ENCODE data around the gene KCND3.
"Not testable (repeated sequence)": the region's sequence is repeated elsewhere in the genome, so short reads cannot be mapped to it uniquely, and the experiment has no call there.

KCND3 gene

DNA sequence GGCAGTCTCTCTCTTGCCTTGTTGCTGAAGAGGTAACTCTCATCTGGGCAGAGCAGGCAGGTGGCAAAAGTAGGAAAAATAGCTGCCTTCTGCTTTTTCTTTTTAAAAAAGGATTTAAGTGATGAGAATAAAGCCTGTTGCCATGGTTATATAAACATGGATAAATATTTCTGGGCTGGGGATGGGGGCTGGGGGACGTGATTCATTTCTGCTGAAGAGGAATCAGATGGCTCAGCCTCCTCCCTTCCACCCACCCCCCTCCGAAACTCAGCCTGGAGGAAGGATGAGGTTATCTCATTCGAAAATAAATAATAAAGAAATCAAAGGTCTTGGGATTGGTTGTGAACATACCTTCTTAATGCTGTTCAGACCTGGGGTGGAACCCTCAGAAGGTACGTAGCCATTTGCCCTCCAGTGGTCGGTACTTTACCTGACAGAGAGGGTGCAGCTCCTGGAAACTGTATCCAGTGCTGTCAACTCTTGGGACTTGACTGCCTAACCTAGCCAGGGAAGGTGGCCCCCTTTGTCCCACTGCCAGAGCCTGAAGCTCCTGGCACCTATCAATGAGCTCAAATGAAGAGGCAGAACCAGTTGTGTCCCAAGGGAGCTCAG, 246.4 kb downstream of the KCND3 start:
- Mint-ChIP-seq H3K4me1 (ENCODE audit: low read depth) (peaks cover 18% of the 10 kb centered on the region), H3K27me3 (peaks cover 32% of the 10 kb centered on the region), H3K27ac (no peak overlapping the region), H3K9me3 (no peaks in the 10 kb centered on the region), H3K4me3 (no peak overlapping the region), H3K36me3 (ENCODE audit: low read depth) (no peaks in the 10 kb centered on the region)
- no peak for DNase-seq

DNA sequence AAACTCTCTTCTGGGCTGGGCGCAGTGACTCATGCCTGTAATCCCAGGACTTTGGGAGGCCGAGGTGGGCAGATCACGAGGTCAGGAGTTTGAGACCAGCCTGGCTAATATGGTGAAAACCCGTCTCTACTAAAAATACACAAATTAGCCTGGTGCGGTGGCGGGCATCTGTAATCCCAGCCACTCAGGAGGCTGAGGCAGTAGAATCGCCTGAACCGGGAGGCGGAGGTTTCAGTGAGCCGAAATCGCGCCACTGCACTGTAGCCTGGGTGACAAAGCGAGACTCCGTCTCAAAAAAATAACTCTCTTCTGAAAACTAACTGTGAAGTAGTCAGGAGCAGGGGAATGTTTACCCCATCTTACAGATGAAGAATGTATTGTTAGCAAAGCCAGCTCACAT, 247.2 kb downstream of the KCND3 start:
- H3K27me3 Mint-ChIP-seq: peaks cover 32% of the 10 kb centered on the region
- H3K27ac Mint-ChIP-seq, H3K9me3 Mint-ChIP-seq: not testable (repeated sequence)

GRCh38 chr1:111739925-111740765, 249.3 kb downstream of the KCND3 start:
- Mint-ChIP-seq H3K4me1 (ENCODE audit: low read depth) (peaks cover 21% of the 10 kb centered on the region), H3K9me3 (no peaks in the 10 kb centered on the region), H3K4me3 (peak overlapping the region; percentile 82), H3K36me3 (ENCODE audit: low read depth) (no peaks in the 10 kb centered on the region), H3K27ac (peak overlapping the region; percentile 71), H3K27me3 (peaks cover 32% of the 10 kb centered on the region)
- DNase-seq: peak; percentile 56

More for the DNA sequence above, 247.2 kb downstream of the KCND3 start:
- DNase-seq; H3K4me3 Mint-ChIP-seq; H3K36me3 Mint-ChIP-seq (ENCODE audit: low read depth): not testable (repeated sequence)
- H3K4me1 Mint-ChIP-seq (ENCODE audit: low read depth): peaks cover 24% of the 10 kb centered on the region

- Mint-ChIP-seq H3K27me3 (peaks cover 32% of the 10 kb centered on the region), H3K9me3 (no peaks in the 10 kb centered on the region), H3K27ac (peak within 1 kb of the TSS; percentile 71), H3K36me3 (ENCODE audit: low read depth) (no peaks in the 10 kb centered on the region), H3K4me3 (peak within 1 kb of the TSS; percentile 82), H3K4me1 (ENCODE audit: low read depth) (peaks cover 21% of the 10 kb centered on the region)
- DNase-seq: peak; percentile 87
Measured at GRCh38 chr1:111739194-111739924, 250.1 kb downstream of the KCND3 start, which contains the start of gene INKA2. Gene INKA2 (minus strand): TSS chr1:111739395. CDS start chr1:111739242, 153 bp downstream.

- peak overlapping the region; percentile 71 for H3K27ac Mint-ChIP-seq
- H3K4me1 Mint-ChIP-seq (ENCODE audit: low read depth): peaks cover 21% of the 10 kb centered on the region
- H3K4me3 Mint-ChIP-seq: peak overlapping the region; percentile 82
- no peak for DNase-seq
- H3K9me3 Mint-ChIP-seq: no peaks in the 10 kb centered on the region
- H3K27me3 Mint-ChIP-seq: peaks cover 32% of the 10 kb centered on the region
- H3K36me3 Mint-ChIP-seq (ENCODE audit: low read depth): no peaks in the 10 kb centered on the region
Measured at GRCh38 chr1:111738436-111739193, 250.9 kb downstream of the KCND3 start.

DNA sequence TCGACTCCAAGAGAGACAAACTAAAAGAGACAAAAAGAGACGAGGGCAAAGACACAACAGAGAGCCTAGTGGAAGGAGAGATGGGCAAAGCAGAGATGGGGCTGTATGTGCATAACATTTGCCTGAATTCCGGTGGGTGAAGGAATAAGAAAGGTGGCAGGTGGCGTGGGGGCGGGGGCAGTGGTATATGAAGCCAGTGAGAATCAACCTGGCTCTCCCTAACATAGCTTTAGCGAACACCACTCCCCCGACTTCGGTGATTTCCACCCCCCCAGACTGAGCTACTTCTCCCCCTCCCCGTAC, 251.4 kb downstream of the KCND3 start:
- no peaks in the 10 kb centered on the region for H3K36me3 Mint-ChIP-seq (ENCODE audit: low read depth)
- peaks cover 32% of the 10 kb centered on the region for H3K27me3 Mint-ChIP-seq
- DNase-seq: no peak
- H3K4me3 Mint-ChIP-seq: peak overlapping the region; percentile 82
- H3K4me1 Mint-ChIP-seq (ENCODE audit: low read depth): peaks cover 21% of the 10 kb centered on the region
- H3K27ac Mint-ChIP-seq: no peak overlapping the region
- H3K9me3 Mint-ChIP-seq: no peaks in the 10 kb centered on the region

GRCh38 chr1:111737216-111738132, 252.0 kb downstream of the KCND3 start:
- Mint-ChIP-seq H3K27me3 (peaks cover 29% of the 10 kb centered on the region), H3K36me3 (ENCODE audit: low read depth) (no peaks in the 10 kb centered on the region), H3K4me3 (peak overlapping the region; percentile 82), H3K27ac (no peak overlapping the region), H3K9me3 (no peaks in the 10 kb centered on the region), H3K4me1 (ENCODE audit: low read depth) (peaks cover 21% of the 10 kb centered on the region)
- DNase-seq: no peak

DNA sequence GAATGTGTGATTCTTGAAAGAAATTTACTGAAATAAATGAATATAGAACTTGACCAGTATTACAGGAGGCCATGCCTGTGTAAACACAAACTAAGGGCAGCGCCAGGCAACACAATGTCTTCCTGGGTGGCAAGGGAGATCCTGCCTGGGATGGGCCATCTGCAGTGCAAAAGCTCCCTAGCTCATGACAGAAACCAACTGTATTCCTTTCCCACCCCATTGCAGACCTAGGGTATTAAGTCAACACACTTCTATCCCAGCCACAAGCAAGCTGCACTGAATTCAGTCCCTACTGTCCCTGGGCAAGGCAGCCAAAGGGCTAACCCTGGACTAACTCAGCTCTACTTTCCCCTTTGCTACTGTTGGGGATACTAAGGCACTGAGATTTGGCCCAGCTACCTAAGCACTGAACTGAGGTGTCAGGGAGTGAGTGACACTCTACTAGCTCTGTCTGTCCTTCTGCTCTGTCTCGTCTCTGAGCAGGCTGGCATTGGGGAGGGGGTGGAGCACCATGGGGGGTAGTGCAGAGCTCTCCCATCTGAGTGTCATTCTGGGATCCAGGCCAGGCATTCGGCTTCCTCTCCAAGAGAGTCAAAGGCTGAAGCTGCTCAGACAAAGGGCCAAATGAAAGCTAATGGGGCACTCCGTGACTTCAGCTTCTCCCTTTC, 252.8 kb downstream of the KCND3 start:
- no peak overlapping the region for H3K4me3 Mint-ChIP-seq
- peaks cover 22% of the 10 kb centered on the region for H3K27me3 Mint-ChIP-seq
- H3K36me3 Mint-ChIP-seq (ENCODE audit: low read depth): no peaks in the 10 kb centered on the region
- DNase-seq: no peak
- H3K4me1 Mint-ChIP-seq (ENCODE audit: low read depth): peaks cover 21% of the 10 kb centered on the region
- no peak overlapping the region for H3K27ac Mint-ChIP-seq
- H3K9me3 Mint-ChIP-seq: no peaks in the 10 kb centered on the region

- no peak for DNase-seq
- no peak overlapping the region for H3K27ac Mint-ChIP-seq
- H3K4me1 Mint-ChIP-seq (ENCODE audit: low read depth): peaks cover 21% of the 10 kb centered on the region
- H3K27me3 Mint-ChIP-seq: peaks cover 15% of the 10 kb centered on the region
- H3K4me3 Mint-ChIP-seq: no peak overlapping the region
- no peaks in the 10 kb centered on the region for H3K9me3 Mint-ChIP-seq
- no peaks in the 10 kb centered on the region for H3K36me3 Mint-ChIP-seq (ENCODE audit: low read depth)
Measured at GRCh38 chr1:111735858-111736544, 253.5 kb downstream of the KCND3 start.

DNA sequence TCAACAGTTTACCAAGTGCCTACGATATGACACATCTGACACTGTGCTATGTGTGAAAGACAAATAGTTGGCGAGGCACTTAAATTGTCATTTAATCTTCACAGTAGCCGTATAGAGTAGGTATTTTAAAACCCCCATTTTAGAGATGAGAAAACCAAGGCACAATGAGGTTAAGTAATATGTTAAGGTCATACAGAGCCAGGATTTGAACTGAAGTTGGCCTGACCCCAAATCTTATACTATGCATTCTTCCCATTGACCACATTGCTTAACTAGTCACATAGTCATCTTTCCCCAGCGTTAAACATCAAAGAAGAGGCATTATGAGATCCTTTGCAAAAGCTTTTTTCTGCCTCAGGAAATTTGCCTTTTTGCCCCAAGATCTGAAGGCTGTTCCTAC, 254.1 kb downstream of the KCND3 start:
- Mint-ChIP-seq H3K9me3 (no peaks in the 10 kb centered on the region), H3K36me3 (ENCODE audit: low read depth) (no peaks in the 10 kb centered on the region)
- no peak for DNase-seq

DNA sequence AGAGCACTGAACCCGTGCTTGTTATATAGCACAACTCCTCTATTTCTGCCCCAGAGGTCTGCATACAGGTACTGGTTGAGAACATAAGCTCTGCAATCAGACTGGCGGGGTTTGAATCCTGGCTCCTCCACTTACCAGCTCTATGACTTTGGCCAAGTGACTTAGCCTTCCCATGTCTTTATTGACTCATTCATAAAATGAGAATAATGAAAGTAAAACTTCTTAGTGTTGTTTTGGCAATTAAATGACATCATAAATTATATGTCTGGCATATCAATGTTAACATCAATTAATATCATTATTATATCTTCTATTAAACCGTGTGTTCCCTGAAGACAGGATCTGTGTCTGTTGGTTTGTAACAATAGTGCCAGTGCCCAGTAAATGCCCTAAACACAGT, 254.6 kb downstream of the KCND3 start:
- H3K36me3 Mint-ChIP-seq (ENCODE audit: low read depth): no peaks in the 10 kb centered on the region
- H3K4me3 Mint-ChIP-seq: no peak overlapping the region
- no peak for DNase-seq
- no peak overlapping the region for H3K27ac Mint-ChIP-seq
- H3K27me3 Mint-ChIP-seq: peaks cover 6% of the 10 kb centered on the region
- peaks cover 17% of the 10 kb centered on the region for H3K4me1 Mint-ChIP-seq (ENCODE audit: low read depth)
- H3K9me3 Mint-ChIP-seq: no peaks in the 10 kb centered on the region

More for the DNA sequence above, 254.1 kb downstream of the KCND3 start:
- Mint-ChIP-seq H3K27ac (no peak overlapping the region), H3K4me1 (ENCODE audit: low read depth) (peaks cover 19% of the 10 kb centered on the region), H3K27me3 (peaks cover 8% of the 10 kb centered on the region), H3K4me3 (no peak overlapping the region)

GRCh38 chr1:111734426-111734825, 255.0 kb downstream of the KCND3 start:
- no peak for DNase-seq
- no peak overlapping the region for H3K4me3 Mint-ChIP-seq
- H3K27me3 Mint-ChIP-seq: peaks cover 3% of the 10 kb centered on the region
- H3K4me1 Mint-ChIP-seq (ENCODE audit: low read depth): peaks cover 13% of the 10 kb centered on the region
- H3K9me3 Mint-ChIP-seq: no peaks in the 10 kb centered on the region
- H3K27ac Mint-ChIP-seq: no peak overlapping the region
- no peaks in the 10 kb centered on the region for H3K36me3 Mint-ChIP-seq (ENCODE audit: low read depth)

GRCh38 chr1:111733992-111734341, 255.5 kb downstream of the KCND3 start:
- no peak for DNase-seq

More at GRCh38 chr1:111733992-111734341, 255.5 kb downstream of the KCND3 start:
- Mint-ChIP-seq H3K27me3 (peaks cover 3% of the 10 kb centered on the region), H3K4me3 (no peak overlapping the region), H3K4me1 (ENCODE audit: low read depth) (peaks cover 13% of the 10 kb centered on the region), H3K36me3 (ENCODE audit: low read depth) (no peaks in the 10 kb centered on the region), H3K27ac (no peak overlapping the region), H3K9me3 (no peaks in the 10 kb centered on the region)

Measured in activated T-cell treated with anti-CD3 and anti-CD28 coated beads, Interleukin-2, amount 50 U/mL, for 24 hours (primary cell).